ENCODE data around the gene SHE.

Gene SHE

DNA sequence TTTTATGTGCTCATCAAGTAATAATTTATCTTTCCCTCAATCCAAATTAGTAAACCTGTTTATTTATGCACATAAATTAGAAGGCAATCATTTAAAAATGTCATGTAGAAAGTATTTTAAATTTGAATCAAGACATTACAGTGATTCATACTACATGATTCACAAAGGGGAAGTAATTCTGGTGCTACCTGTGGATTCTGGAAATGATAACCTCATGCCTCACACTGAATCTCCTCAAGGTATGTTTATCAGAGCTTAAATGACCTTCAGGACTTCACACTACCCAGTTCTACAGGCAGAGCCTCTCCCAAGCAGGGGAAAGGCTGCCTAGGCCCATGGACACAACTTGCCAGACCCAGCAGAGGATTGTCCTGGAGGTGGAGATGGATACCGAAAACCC lies 25.4 kb downstream of the SHE start:
- no peak for DNase-seq

DNA sequence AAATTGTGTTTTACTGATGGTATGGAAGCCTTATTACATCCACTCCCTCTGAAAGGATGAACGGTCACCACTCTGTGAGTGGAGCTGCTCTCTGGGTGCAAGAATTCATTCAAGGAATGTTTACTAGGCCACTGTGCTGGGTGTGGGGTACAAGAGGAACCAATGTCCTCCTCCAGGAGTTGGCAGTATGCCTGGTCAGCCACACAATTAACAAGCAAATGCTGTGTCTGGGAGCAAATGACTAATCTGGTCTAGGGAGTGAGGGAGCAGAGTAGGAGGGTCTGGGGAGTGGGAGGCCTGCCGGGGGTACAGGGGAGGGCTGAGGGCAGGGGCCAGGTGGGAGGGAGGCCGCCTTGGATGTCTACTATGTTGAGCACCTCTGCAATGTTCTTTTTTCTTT lies 27.4 kb downstream of the SHE start:
- no peak for DNase-seq

- DNase-seq: no peak
These were observed 30.9 kb downstream of the SHE start for GRCh38 chr1:154471304-154471703.

GRCh38 chr1:154469844-154470560 lies 32.2 kb downstream of the SHE start:
- no peak for DNase-seq

DNA sequence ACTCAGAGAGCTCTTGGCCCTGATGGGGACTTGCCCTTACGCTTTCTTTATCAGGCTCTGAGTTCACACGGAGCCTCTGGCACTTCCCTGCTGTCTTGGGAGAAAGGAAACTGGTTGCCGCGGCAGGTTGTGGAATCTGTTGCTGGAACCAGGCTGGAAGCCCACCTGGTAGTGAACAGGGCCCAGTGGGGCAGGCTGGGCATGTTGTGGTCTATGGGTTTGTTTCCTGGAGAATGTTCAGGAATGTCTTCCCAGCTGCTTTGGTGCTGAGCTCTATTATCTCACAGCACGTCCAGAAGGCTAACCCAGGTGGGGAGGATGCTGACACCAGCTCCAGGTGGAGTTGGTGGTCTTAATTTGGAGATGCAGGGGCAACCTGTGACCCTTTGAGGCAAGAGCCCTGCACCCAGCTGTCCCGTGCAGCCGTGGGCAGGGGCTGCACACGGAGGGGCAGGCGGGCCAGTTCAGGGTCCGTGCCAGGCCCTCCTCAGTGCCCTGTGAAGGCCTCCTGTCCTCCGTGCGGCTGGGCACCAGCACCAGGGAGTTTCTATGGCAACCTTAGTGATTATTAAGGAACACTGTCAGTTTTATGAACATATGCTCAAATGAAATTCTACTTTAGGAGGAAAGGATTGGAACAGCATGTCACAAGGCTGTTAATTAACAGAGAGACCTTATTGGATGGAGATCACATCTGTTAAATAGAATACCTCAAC lies 33.5 kb downstream of the SHE start:
- no peak for DNase-seq

GRCh38 chr1:154467434-154468102 lies 34.6 kb downstream of the SHE start:
- DNase-seq: peak; percentile 64

GRCh38 chr1:154466921-154467417 lies 35.2 kb downstream of the SHE start:
- peak; percentile 32 for DNase-seq

GRCh38 chr1:154466206-154466605 lies 36.0 kb downstream of the SHE start:
- DNase-seq: no peak

DNA sequence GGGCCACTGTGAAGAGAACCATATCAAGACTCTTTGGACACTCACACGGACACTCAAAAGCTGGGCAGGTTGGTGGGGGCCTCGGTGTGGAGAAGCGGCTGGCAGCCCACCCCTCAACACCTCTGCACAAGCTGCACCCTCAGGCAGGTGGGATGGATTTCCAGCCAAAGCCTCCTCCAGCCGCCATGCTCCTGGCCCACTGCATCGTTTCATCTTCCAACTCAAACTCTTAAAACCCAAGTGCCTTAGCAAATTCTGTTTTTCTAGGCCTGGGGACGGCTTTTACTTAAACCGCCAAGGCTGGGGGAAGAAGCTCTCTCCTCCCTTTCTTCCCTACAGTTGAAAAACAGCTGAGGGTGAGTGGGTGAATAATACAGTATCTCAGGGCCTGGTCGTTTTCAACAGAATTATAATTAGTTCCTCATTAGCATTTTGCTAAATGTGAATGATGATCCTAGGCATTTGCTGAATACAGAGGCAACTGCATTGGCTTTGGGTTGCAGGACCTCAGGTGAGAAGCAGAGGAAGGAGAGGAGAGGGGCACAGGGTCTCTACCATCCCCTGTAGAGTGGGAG lies 36.5 kb downstream of the SHE start:
- no peak for DNase-seq

GRCh38 chr1:154463512-154463990 lies 38.7 kb downstream of the SHE start:
- DNase-seq: peak; percentile 92

DNA sequence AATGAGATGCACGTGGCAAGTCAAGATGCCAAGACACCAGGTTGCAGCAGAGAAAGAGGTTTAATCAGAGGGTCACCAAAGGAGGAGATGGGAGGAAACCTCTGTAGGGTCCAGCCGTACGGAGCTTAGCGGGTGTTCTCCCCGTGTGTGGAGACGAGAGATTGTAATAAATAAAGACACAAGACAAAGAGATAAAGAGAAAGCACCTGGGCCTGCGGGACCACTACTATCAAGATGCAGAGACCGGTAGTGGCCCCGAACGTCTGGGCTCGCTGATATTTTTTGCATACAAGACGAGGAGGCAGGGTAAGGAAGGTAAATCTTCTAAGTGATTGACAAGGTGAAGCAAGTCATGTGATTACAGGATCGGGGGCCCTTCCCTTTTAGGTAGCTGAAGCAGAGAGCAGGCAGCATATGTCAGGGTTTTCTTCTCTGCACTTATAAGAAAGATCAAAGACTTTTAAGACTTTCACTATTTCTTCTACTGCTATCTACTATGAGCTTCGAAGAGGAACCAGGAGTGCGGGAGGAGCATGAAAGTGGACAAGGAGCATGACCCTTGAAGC lies 41.4 kb downstream of the SHE start:
- DNase-seq: no peak

DNA sequence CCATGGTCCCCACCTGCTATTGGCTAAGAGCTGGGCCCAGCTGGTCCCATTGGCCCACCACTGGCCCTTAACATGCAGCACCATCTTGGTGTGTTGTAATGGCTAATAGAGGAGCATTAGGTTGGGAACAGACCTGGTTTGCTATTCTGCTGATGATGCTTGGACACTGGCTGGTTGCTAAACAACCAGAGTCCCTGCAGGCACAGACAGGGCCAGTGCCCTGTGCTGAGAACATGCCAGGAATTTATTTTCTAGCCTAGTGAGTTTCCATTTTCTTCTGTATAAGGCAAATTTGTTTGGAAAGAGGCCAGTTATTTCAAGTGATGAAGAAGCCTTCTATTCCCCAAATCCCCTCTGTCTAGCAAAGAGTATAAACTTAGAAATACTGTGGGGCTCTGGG lies 43.1 kb downstream of the SHE start:
- no peak for DNase-seq

DNA sequence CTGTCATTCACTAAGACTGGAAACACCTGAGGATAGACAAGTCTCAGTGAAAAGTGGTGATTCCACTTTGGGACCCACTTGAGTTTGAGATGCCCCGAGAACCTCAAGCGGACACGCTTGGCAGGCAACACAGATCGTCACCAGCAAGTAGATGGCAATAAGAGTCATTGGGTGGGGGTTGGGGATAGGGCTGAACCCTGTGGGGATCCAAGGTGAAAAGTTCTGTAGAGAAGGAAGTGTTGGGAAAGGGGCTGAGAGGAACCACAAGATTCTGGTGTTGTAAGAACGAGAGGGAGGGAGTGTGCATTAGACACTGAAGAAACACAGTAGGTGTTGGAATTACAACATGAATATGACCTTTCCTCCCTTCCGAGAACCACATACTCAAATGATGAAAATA lies 45.6 kb downstream of the SHE start:
- no peak for DNase-seq

- DNase-seq: peak; percentile 20
These were observed 47.7 kb downstream of the SHE start for GRCh38 chr1:154454386-154455120.

DNA sequence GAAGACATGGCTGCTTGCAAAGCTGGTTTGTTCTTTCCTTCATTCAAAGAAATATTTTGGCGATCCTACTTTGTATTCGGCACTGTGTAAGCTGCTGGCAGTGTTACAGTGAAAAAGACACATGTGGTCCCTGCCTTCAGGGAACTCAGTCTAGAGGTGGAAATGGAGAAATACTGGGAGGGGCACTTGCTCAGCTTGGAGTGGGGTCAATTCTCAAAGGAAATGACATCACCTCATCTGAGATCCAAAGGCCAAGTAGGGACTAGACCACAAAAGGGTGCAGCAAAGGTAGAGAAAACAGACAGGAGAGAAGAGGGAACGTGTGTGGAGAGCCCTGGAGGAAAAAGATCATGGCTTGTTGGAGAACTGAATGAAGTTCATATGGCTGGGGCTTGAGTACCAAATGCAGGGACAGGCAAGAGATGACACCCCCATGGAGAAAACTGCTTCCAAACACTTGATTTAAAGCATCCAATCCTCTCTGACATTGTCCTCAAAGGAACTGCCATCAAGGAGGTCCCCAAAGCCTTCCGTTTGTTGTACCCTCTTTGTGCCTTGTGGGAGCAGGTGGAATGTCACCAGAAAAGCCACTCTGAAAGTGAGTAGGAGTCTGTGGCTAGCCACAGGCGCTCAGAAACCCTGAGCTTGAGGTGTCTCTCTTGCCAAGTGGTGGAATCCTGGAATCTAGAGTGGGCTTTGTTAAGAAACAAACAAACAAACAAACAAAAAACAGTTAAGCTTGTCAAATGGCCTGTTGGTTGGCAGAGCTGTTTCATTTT lies 48.4 kb downstream of the SHE start:
- peak; percentile 25 for DNase-seq

- DNase-seq: no peak
These were observed 49.1 kb downstream of the SHE start for GRCh38 chr1:154453161-154453560.

GRCh38 chr1:154448331-154448811 lies 53.8 kb downstream of the SHE start:
- DNase-seq: no peak

DNA sequence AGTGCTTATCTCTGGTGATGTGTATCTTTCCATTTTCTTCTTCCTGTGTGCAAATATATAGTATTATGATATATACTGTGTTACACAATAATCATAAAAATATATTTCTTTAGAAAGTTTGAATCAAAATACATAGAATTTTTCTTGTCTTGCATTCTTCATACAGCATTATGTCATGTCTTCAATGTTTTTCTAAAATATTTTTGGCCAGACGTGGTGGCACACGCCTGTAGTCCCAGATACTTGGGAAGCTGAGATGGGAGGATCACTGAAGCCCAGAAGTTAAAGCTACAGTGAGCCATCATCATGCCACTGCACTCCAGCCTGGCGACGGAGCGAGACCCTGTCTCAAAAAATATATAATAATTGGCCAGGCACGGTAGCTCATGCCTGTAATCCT lies 55.4 kb downstream of the SHE start:
- DNase-seq: no peak

DNA sequence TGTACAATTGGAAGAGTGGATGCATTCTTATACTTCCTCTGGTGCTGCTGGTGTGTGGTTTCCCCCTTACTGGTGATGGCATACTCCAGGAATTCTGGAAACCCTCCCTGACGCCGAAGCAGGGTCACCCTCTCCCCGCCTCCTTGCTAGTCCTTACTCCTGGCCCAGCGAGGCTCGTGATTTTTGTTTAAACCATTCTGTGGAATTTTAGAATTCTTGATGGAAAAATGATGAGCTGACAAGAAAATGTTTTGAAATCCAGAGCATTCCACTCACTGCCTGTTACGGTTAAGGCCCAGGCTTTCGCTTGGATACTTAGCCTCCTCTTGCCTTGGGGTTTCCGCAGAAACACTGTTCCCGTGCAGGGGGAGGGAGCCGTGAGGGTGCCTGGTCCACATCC lies 55.9 kb downstream of the SHE start:
- DNase-seq: no peak

- peak; percentile 92 for DNase-seq
These were observed 57.2 kb downstream of the SHE start for GRCh38 chr1:154445040-154445472.

All from activated CD4-positive, alpha-beta T cell treated with anti-CD3 and anti-CD28 coated beads, Interleukin-2, Interleukin-6, amounts not matched to agents 100 ng/mL and 50 ng/mL, durations not matched to agents 16 hours and 8 hours (primary cell).